H1 (cell line): ENCODE results near the gene P4HA3. TPM values are rescaled to one million over a fixed set of nuclear protein-coding genes. Genes with fewer than 3 reads are reported as not detected.

Source experiments
- CTCF ChIP-seq, 3 experiments: IDR thresholded peaks; 1 replicate in 2 of 3; 2 replicates in 1 of 3; pipeline versions ENCODE4 v1.5.1 to v1.6.1; 2011; ENCODE audit warnings: low read length in 3 of 3, mild to moderate bottlenecking in 3 of 3, inconsistent platforms in 2 of 3, low read depth in 1 of 3, moderate library complexity in 1 of 3; ENCODE audit not compliant: insufficient read depth in 1 of 3; ENCODE audit errors: control extremely low read depth in 1 of 3
- polyA plus RNA-seq, 7 experiments: library from polyadenylated mRNA; depleted of rRNA in 3 of 7; stranded (reverse) in 5 of 7; unstranded in 2 of 7; fragments of >200 nt in 5 of 7; fragments of 200-250 nt in 2 of 7; gene quantifications; 1 replicate in 5 of 7; 2 replicates in 1 of 7; 4 replicates in 1 of 7; pipeline versions ENCODE4 v1.2.1 to v1.2.3, GENCODE V29; 2011 to 2013; ENCODE audit warnings: missing spikeins in 2 of 7, mixed read lengths in 2 of 7
- total RNA-seq: library from RNA; stranded (reverse); fragmentation: NEBNext Ultra II Directional; extraction: Animal tissue kit (Norgen Biotek cat#: 25700); gene quantifications from 2 replicates; pipeline ENCODE4 v1.2.1, GENCODE V29; 2021

P4HA3 gene
- total and polyA plus RNA-seq, 2 of the 8 experiments (the other 6 are each of a cell fraction or from before 2014, with no cell fraction given) = 0.06 TPM; not detected in 1

GRCh38 chr11:74276581-74276980 lies 34.9 kb downstream of the P4HA3 start (continued):
- TF ChIP-seq CTCF (IDR thresholded peaks at IDR 0.05; ENCODE audit: control extremely low read depth in 1 of 3, insufficient read depth in 1 of 3, low read depth in 1 of 3, low read length in 3 of 3) = no peak
